ENCODE measurements around the gene FLOT2.
"Not testable (repeated sequence)": the region's sequence is repeated elsewhere in the genome, so short reads cannot be mapped to it uniquely, and the experiment has no call there.

The FLOT2 gene

GRCh38 chr17:28895794-28896447, 1.6 kb downstream of the FLOT2 start:
- no peak for DNase-seq (ENCODE audit: low spot score)

GRCh38 chr17:28893248-28894183, 4.0 kb downstream of the FLOT2 start:
- not testable (repeated sequence) for DNase-seq (ENCODE audit: low spot score)

DNA sequence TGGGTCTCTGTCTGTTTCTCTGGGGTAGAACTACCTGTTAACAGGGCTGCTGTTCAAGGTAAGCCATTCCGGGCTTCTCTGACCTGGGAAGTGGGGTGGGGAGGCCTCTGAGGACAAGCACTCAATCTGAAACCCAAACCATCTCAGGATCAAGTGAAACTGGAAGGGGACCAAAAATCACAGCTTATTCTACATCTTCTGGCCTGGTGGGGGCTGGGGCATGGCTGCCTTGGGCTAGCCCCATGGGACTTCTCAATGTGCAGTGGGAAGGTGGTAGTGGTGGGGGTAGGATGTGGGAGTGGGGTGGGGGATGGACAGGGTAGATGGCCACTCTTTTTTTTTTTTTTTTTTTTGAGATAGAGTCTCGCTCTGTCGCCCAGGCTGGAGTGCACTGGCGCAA, 5.5 kb downstream of the FLOT2 start:
- DNase-seq (ENCODE audit: low spot score) = no peak

DNA sequence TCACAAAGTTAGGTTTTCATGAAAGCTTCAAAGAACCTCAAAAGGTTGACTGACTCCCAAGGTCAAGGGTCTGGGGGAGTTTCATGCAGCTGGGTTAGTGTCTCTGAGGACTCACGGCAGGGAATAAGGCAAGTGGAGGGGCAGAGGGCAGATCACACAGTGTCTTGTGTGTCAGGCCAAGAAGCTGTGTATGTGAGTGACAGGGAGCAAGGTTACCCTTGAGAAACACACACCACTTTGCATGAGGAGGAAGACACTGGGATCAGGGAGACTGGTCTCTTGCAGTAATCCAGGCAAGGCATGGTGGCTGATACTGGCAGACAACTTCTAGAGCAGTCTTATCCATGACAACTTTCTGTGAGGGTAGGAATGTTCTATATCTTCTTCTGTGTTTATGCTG, 6.3 kb downstream of the FLOT2 start:
- DNase-seq (ENCODE audit: low spot score) = no peak

DNA sequence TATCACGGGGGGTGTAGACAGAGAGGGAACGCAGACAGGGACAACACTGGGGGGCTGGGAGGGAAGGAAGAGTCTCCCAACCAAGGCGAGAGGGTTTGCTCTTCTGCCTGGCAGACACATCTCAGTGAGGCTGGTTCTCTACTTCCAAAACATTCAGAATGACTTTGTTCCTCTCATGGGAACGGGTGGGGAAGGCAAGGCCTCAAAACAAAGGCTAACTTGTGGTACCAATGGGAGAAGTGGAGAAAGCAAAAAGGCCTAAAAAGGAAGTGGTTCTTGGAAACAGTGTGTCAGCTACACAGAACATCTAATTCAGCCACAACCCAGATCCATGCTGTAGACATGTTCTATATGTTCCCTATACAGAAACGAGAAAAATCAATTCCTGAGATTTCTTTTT, 7.5 kb downstream of the FLOT2 start:
- DNase-seq (ENCODE audit: low spot score) = no peak

DNA sequence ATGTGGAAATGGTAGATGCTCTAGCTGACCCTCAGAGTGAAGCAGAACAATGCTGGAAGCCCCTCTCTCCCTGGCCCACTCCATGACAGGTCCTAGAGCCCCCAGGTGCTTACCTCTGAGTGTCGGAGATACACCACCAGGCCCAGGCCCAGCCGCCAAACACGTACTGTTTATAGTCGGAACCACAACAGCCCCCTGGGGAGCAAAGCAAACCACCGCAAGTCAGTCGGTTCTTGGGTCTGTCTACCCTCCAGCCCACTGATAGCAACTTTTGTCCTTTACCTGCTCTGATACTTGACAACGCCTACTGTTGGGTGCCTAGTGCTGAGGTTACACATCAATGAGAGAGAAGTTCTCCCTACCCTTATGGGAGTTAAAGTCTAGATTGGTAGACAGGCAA, 8.7 kb downstream of the FLOT2 start:
- DNase-seq (ENCODE audit: low spot score) = no peak

GRCh38 chr17:28887871-28888471, 9.6 kb downstream of the FLOT2 start:
- no peak for DNase-seq (ENCODE audit: low spot score)

GRCh38 chr17:28885951-28886350, 11.6 kb downstream of the FLOT2 start:
- DNase-seq (ENCODE audit: low spot score) = no peak

GRCh38 chr17:28885363-28885762, 12.2 kb downstream of the FLOT2 start:
- DNase-seq (ENCODE audit: low spot score) = no peak

DNA sequence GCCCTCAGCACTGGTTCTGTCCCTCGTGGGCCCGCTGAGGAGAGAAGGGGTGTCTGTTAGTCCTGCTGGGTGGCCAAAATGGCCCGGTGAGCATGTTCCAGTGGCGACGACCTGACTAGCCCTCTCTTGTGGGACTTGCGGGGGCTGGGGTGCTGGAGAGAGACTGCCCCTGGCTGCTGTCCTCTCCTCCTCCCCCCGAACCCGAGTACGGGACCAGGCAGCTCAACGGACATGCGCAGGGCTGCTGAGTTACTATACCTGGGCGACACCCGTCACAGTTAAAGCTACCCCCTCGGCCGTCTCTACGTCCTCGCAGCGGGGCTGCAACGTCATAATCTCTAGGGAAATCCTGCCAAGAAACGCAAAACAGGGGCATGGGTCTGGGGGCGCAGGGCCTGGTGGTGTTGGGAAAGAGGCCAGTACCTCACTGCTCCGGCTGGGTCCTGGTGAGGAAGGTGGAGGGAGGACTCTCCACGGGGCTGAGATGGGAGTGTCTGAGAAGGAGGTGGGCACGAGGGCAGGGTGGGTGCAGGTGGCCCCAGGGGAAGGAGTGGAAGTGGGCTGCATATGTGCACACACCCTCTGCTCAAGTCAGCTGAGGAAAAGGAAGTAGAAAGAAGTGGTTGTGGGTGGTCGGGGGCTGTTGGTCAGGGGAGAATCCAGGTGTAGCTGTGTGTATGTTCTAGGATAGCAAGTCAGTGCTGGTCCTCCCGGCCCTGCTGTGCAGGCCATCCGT, 13.4 kb downstream of the FLOT2 start:
- DNase-seq (ENCODE audit: low spot score) = no peak

DNA sequence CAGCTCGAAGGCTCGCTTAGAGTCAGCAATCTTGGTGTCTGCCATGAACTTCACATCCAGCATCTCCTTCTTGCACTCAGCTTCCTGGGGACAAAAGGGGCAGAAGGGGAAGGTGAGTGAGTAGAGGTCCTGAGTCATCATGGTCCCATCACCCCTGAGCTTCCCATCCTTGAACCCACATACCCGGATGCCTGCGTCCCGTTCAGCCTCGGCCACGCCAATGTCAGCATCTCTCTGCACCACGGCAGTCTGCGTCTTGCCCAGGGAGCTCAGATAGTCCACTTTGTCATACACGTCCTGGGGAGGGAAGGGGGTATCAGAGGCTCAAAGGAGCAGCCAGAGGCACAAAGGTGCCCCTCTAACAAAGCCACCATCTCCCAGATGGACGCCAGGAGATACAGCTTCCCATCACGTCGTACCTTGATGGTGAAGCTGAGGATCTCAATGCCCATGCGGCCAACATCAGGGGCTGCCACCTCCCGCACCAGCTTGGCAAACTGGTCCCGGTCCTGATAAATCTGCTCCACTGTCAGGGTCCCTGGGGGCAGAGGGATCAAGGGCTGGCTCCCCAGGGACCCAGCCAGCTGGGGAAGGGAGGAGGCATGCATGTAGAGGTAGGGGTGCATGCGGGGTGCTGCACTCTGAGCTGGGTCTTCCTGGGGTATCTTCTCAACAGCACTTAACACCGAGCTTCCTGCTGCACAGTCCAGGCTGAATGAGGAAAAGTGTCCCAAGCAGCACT, 15.2 kb downstream of the FLOT2 start:
- no peak for DNase-seq (ENCODE audit: low spot score)

DNA sequence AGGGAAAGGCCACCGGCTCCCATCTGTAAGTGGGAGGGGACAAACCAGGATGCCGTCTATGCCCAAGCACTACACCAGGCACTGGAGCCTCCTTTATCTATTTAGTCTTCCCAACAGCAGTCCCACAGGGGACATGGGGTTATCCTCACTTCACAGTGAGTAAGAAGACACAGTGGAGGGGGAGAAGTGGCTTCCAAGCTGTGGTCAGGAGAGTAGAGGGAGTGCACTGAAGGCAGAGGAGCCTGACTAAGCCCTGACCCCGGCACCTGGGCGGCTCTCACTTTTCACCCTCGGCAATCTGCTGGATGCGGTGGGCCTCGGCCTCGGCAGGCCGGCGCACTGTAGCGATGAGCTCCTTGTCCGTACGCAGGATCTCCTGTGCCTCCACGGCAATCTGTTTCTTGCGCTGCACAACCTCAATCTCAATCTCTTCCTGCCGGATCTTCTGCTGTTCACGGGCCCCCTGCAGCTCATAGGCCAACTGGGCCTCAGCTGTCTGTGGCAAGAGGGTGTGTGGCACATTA, 15.9 kb downstream of the FLOT2 start:
- DNase-seq (ENCODE audit: low spot score) = no peak

DNA sequence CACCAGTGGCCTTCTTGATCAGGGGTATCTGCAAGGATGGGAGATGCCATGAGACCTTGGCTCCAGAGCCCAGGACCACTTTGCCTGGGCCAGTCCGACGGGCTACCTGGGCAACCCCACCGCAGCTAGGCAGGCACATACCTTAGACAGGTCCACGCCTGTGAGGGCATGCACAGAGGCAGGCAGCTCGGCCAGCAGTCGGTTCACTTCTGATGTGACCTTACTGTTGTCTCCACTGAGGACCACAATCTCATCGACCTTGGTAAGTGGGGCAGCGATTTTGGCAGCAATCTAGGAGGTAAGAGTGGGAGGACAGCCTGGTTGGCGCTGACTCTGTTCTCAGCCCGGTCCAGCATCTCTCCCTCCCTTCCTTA, 17.0 kb downstream of the FLOT2 start:
- no peak for DNase-seq (ENCODE audit: low spot score)

GRCh38 chr17:28879886-28880571, 17.5 kb downstream of the FLOT2 start:
- no peak for DNase-seq (ENCODE audit: low spot score)

- DNase-seq (ENCODE audit: low spot score) = peak; percentile 33
These were observed 18.6 kb downstream of the FLOT2 start for GRCh38 chr17:28878981-28879380.

GRCh38 chr17:28878158-28878910, 19.2 kb downstream of the FLOT2 start:
- DNase-seq (ENCODE audit: low spot score) = no peak

GRCh38 chr17:28877150-28877711, 20.3 kb downstream of the FLOT2 start:
- not testable (repeated sequence) for DNase-seq (ENCODE audit: low spot score)

GRCh38 chr17:28875848-28876550, 21.5 kb downstream of the FLOT2 start:
- DNase-seq (ENCODE audit: low spot score) = no peak

DNA sequence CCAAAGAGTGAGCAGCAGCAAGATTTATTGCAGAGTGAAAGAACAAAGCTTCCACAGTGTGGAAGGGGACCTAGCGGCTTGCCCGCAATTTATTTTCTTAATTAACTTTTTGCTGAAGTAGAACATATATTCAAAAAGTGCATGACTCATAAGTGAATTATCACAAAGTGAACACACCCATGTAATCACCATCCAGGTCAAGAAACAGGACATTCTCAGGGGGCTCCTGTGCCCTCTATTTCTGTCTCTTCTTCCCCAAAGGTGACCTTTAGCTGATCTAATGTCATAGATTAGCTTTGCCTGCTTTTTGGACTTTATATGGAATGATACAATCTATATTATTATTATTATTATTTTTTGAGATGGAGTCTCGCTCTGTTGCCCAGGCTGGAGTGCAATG, 22.8 kb downstream of the FLOT2 start:
- DNase-seq (ENCODE audit: low spot score) = no peak

All from SW480 (cell line).